Measurements from ENCODE around the gene RAI2. TPM values are rescaled to one million over a fixed set of nuclear protein-coding genes. Genes with fewer than 3 reads are reported as not detected.

RAI2 gene
- polyA plus RNA-seq (2012; ENCODE audit: missing spikeins), result not detected

GRCh38 chrX:17860811-17861488 lies at the start of gene RAI2:
TSS of gene RAI2 (minus strand) at chrX:17861298. CDS start at chrX:17802010, 59,288 bp downstream.
- FAIRE-seq, result no peak
- no peak for TF ChIP-seq TAF1 (IDR thresholded peaks at IDR 0.05; ENCODE audit: borderline replicate concordance, low read depth, low read length)
- TF ChIP-seq POLR2AphosphoS5 (IDR thresholded peaks at IDR 0.05; ENCODE audit: low read depth, low read length), result no peak
- no peak for TF ChIP-seq POLR2A (IDR thresholded peaks at IDR 0.05; ENCODE audit: low read depth, low read length)
- DNase-seq (ENCODE audit: insufficient read length), result peak; percentile 4

DNA sequence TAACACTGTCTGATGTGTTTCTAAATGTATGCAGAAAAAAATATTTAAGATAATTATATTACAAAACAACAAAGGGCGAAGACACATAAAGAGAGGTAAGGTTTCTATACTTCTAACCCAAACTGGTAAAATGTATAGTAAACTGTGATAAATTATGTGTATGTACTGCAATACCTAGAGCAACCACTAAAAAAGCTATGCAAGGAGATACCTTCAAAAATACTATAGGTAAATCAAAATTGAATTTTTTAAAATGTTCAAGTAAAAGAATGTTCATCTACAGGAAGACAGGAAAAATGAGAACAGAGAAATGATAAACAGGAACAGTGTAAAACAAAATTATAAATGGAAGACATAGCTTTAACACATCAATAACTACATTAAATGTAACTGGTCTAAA lies 27.3 kb upstream of the RAI2 start:
- FAIRE-seq, result no peak
- no peak for TF ChIP-seq POLR2AphosphoS5 (IDR thresholded peaks at IDR 0.05; ENCODE audit: low read depth, low read length)
- TF ChIP-seq POLR2A (IDR thresholded peaks at IDR 0.05; ENCODE audit: low read depth, low read length), result no peak
- TF ChIP-seq TAF1 (IDR thresholded peaks at IDR 0.05; ENCODE audit: borderline replicate concordance, low read depth, low read length), result no peak
- no peak for DNase-seq (ENCODE audit: insufficient read length)

DNA sequence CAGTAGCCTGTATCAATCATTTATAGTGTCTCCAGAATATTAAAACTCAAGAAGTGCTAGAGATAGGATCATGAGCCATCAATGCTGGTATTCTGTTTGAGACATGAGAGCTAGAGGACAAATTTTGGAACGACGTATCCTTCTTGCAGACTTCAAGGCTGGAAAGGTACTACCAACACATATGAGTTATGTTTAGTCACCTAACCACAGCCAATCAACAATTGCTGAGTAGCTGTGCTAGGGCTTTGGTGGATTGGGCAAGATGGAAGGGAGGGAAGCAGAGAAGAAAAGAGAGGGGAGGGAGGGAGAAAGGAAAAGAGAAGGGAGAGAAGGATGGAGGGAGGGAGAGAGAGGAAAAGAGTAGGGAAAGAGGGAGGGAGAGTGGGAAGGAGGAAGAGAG lies 21.6 kb upstream of the RAI2 start:
- no peak for TF ChIP-seq POLR2A (IDR thresholded peaks at IDR 0.05; ENCODE audit: low read depth, low read length)
- no peak for TF ChIP-seq POLR2AphosphoS5 (IDR thresholded peaks at IDR 0.05; ENCODE audit: low read depth, low read length)
- TF ChIP-seq TAF1 (IDR thresholded peaks at IDR 0.05; ENCODE audit: borderline replicate concordance, low read depth, low read length), result no peak
- FAIRE-seq (no peak), DNase-seq (ENCODE audit: insufficient read length) (no peak)

DNA sequence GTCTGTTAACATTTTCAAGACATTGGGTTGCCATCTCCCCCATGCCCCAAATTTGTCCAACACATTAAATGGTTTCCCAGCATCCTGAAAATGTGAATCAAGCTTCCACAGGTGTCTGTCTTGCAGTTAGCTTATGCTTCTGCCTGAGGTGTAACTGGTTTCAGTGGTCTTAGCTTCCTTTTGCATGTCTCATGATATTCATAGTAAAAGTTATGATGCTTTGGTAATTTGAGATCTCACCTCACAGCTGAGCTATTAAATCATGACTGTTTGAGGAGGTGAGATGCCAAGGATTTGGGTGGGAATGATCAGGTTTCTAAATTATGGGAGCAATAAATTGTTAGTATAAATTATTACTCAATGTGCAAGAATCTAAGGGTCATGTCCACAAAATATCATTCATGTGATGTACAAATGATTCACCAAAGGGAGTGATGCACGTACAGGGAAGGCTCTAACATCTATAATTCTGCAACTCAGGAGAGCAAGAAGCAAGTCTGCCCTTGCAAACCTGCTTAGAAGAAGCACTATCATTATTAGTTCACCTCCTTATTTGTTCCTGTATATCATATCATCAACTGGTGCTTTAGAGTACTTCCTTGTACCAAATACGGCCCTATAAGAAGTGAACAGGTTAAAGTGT lies 17.1 kb upstream of the RAI2 start:
- DNase-seq (ENCODE audit: insufficient read length), result no peak
- TF ChIP-seq POLR2AphosphoS5 (IDR thresholded peaks at IDR 0.05; ENCODE audit: low read depth, low read length), result no peak
- TF ChIP-seq POLR2A (IDR thresholded peaks at IDR 0.05; ENCODE audit: low read depth, low read length), result no peak
- TF ChIP-seq TAF1 (IDR thresholded peaks at IDR 0.05; ENCODE audit: borderline replicate concordance, low read depth, low read length), result no peak
- FAIRE-seq, result no peak

GRCh38 chrX:17876135-17876534 lies 15.0 kb upstream of the RAI2 start:
- FAIRE-seq (no peak), DNase-seq (ENCODE audit: insufficient read length) (no peak)
- TF ChIP-seq TAF1 (IDR thresholded peaks at IDR 0.05; ENCODE audit: borderline replicate concordance, low read depth, low read length) (no peak), POLR2AphosphoS5 (IDR thresholded peaks at IDR 0.05; ENCODE audit: low read depth, low read length) (no peak), POLR2A (IDR thresholded peaks at IDR 0.05; ENCODE audit: low read depth, low read length) (no peak)

- no peak for DNase-seq (ENCODE audit: insufficient read length)
- no peak for FAIRE-seq
- no peak for TF ChIP-seq TAF1 (IDR thresholded peaks at IDR 0.05; ENCODE audit: borderline replicate concordance, low read depth, low read length)
- no peak for TF ChIP-seq POLR2AphosphoS5 (IDR thresholded peaks at IDR 0.05; ENCODE audit: low read depth, low read length)
Observed at GRCh38 chrX:17869580-17869979, 8.5 kb upstream of the RAI2 start.

GRCh38 chrX:17861489-17862011 lies 452 bp upstream of the RAI2 start:
- DNase-seq (ENCODE audit: insufficient read length) (no peak), FAIRE-seq (no peak)
- no peak for TF ChIP-seq TAF1 (IDR thresholded peaks at IDR 0.05; ENCODE audit: borderline replicate concordance, low read depth, low read length)

GRCh38 chrX:17860179-17860780 lies 818 bp downstream of the RAI2 start:
- no peak for FAIRE-seq
- DNase-seq (ENCODE audit: insufficient read length), result peak; percentile 9
- TF ChIP-seq POLR2AphosphoS5 (IDR thresholded peaks at IDR 0.05; ENCODE audit: low read depth, low read length) (no peak), POLR2A (IDR thresholded peaks at IDR 0.05; ENCODE audit: low read depth, low read length) (no peak), TAF1 (IDR thresholded peaks at IDR 0.05; ENCODE audit: borderline replicate concordance, low read depth, low read length) (no peak)

DNA sequence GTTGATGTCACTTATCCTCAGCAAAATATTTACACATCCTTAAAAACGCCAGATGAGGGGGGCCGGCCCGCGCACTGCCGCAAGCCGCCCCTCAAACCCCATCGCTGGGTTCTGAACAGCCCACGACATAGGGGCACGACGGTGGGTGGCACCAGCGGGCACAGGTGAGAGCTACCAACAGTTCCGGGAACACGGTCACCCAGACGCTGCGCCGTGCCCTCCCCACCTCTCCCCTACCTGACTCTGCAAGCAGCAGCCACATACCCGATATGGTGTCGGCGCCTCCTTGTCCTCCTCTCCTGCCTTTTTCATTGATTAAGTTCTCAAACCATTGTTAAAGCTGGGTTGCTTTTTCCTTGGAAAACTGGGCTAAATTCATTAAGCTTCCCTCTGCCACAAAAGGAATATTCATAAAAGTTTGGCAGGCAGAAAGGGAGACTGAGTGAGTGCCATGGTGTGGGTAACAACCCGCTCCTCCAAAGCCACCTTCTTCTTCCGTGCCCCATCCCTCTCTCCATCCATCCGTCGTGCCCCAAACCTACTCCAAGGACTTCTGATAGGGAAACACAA lies 1.4 kb downstream of the RAI2 start:
- DNase-seq (ENCODE audit: insufficient read length) (no peak), FAIRE-seq (no peak)
- no peak for TF ChIP-seq POLR2A (IDR thresholded peaks at IDR 0.05; ENCODE audit: low read depth, low read length)
- no peak for TF ChIP-seq POLR2AphosphoS5 (IDR thresholded peaks at IDR 0.05; ENCODE audit: low read depth, low read length)
- TF ChIP-seq TAF1 (IDR thresholded peaks at IDR 0.05; ENCODE audit: borderline replicate concordance, low read depth, low read length), result no peak

DNA sequence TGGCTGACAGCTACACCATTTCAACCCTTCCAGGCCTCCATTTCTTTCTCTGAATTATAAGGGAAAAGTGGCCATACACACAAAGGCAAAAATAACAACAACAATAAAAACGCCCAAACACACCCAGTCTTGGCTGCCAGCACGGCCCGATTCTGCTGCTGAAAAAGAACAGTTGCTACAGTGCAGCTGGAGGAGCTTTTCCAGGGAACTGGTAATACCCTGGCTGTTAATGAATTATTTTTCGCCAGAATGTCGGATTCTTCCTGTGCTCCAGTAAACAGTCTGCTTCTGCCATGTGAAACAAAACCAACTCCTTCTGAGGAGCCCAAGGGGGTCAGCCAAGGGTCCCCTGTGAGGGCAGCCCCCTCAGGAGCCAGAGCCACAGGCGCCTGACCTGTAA lies 6.6 kb downstream of the RAI2 start:
- no peak for TF ChIP-seq TAF1 (IDR thresholded peaks at IDR 0.05; ENCODE audit: borderline replicate concordance, low read depth, low read length)
- FAIRE-seq, result no peak
- DNase-seq (ENCODE audit: insufficient read length), result no peak

- no peak for FAIRE-seq
- TF ChIP-seq TAF1 (IDR thresholded peaks at IDR 0.05; ENCODE audit: borderline replicate concordance, low read depth, low read length) (no peak), POLR2A (IDR thresholded peaks at IDR 0.05; ENCODE audit: low read depth, low read length) (no peak), POLR2AphosphoS5 (IDR thresholded peaks at IDR 0.05; ENCODE audit: low read depth, low read length) (no peak)
- no peak for DNase-seq (ENCODE audit: insufficient read length)
Observed at GRCh38 chrX:17854069-17854468, 7.0 kb downstream of the RAI2 start.

- TF ChIP-seq POLR2AphosphoS5 (IDR thresholded peaks at IDR 0.05; ENCODE audit: low read depth, low read length) (no peak), POLR2A (IDR thresholded peaks at IDR 0.05; ENCODE audit: low read depth, low read length) (no peak), TAF1 (IDR thresholded peaks at IDR 0.05; ENCODE audit: borderline replicate concordance, low read depth, low read length) (no peak)
- FAIRE-seq, result no peak
Observed at GRCh38 chrX:17851874-17852273, 9.2 kb downstream of the RAI2 start.

More at GRCh38 chrX:17851874-17852273, 9.2 kb downstream of the RAI2 start:
- no peak for DNase-seq (ENCODE audit: insufficient read length)

All from GM12892 (cell line).